Fibroblast of upper back skin (primary cell): ENCODE measurements around the gene MAP3K20.
"Not testable (repeated sequence)": the region's sequence is repeated elsewhere in the genome, so short reads cannot be mapped to it uniquely, and the experiment has no call there.

ENCODE experiments used
- DNase-seq: peaks from one replicate; pipeline ENCODE4 v3.0.0-alpha.2; 2013

Gene MAP3K20

GRCh38 chr2:173163357-173163756 lies 87.7 kb downstream of the MAP3K20 start:
- not testable (repeated sequence) for DNase-seq

DNA sequence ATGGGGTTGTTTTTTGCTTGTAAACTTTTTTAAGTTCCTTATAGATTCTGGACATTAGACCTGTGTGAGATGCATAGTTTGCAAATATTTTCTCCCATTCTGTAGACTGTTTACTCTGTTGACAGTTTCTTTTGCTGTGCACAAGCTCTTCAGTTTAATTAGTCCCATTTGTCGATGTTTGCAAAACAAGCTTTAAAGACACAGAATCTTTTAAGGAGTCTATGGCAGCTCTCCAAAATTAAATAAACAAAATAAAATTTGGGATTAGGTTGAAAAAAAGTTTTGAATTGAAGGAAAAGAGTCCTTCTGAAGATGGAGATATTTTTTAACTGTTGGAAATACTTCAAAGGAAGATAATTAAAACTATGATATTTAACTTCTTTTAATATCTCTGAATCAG lies 88.8 kb downstream of the MAP3K20 start:
- no peak for DNase-seq

- no peak for DNase-seq
Measured at GRCh38 chr2:173165443-173166238, 90.0 kb downstream of the MAP3K20 start.

DNA sequence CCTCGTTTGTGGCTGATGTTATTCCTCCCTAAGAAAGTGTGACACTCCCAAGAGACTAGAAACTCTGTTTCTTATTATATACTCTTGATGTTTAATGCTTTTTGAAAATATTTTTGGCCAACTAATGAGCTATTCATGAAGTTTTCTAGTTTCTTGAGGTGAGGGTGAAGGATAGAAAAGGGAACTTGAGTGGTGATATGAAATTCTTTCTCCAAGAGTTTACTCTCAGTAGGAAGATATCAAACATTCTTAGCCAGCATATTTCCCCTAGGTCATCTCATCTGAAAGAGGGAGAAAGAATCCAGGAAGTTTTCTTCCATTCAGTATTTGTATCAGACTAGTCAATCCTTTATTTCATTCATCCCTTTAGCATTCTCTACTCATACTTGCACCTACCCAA lies 95.7 kb downstream of the MAP3K20 start:
- peak; percentile 38 for DNase-seq

- DNase-seq, result peak; percentile 90
Measured at GRCh38 chr2:173171924-173172643, 96.4 kb downstream of the MAP3K20 start.

DNA sequence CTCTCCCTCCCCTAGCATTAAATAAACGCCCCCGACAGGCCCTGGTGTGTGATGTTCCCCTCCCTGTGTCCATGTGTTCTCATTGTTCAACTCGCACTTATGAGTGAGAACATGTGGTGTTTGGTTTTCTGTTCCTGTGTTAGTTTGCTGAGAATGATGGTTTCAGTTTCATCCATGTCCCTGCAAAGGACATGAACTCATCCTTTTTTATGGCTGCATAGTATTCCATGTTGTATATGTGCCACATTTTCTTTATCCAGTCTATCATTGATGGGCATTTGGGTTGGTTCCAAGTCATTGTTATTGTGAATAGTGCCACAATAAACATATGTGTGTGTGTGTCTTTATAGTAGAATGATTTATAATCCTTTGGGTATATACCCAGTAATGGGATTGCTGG lies 98.7 kb downstream of the MAP3K20 start:
- DNase-seq, result not testable (repeated sequence)

DNA sequence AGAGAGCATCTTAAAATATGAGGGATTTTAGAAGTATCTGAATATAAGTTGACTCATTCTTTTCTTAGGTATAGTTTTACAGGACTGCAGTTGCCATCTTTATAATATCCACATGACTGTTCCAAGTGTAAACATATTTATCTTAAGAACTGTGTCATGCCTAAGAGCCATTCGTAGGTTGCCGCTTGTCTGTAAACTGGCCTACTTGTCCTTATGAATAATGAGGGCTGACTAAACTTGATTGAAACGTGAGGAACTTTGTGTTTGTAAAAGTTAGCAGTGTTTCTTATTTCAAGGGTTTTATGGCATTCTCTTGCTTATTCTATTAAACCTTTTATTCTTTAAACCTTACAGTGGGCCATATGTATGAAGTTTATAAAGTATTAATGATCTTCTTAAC lies 99.6 kb downstream of the MAP3K20 start:
- no peak for DNase-seq

GRCh38 chr2:173181982-173182381 lies 106.3 kb downstream of the MAP3K20 start:
- no peak for DNase-seq

- peak; percentile 99 for DNase-seq
Measured at GRCh38 chr2:173184031-173185004, 108.7 kb downstream of the MAP3K20 start.

DNA sequence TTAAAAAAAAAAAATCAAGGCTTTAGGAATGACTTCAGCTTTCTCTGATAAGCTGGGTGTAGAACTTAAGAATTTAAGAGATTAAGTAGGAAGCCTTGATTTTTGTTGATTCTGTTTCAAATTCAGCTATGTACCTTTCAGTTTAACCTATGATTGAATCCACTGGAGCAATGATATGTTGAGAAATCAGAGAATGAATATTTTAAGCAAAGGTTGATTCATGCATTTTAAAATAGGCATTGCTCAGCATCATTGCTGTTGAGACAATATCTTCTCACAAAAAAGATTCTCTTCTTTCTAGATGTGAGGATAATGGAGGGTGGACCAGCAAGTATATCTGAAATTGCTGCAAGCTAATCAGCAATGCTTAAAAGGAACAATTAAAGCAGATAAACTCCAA lies 109.8 kb downstream of the MAP3K20 start:
- DNase-seq, result no peak

- DNase-seq, result peak; percentile 67
Measured at GRCh38 chr2:173187941-173188788, 112.5 kb downstream of the MAP3K20 start.

DNA sequence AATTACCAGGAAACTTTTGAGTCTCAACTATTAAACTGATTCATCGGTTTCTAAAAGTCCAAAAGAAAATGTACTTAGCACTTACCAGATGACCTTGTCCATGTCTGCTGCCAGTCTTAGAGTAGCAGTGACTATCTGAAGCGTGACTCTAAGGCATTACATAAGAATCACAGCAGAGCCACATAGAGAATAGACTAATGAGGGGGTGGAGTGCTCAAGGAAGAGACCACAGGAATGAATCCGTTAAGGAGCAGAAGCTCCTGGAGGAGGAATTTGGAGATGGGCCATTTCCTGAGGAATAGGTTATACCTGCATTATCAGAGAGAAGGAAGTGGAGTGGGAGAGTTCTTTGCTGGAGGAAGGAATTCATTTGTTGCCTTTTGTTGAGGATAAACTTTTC lies 116.0 kb downstream of the MAP3K20 start:
- DNase-seq, result peak; percentile 65

DNA sequence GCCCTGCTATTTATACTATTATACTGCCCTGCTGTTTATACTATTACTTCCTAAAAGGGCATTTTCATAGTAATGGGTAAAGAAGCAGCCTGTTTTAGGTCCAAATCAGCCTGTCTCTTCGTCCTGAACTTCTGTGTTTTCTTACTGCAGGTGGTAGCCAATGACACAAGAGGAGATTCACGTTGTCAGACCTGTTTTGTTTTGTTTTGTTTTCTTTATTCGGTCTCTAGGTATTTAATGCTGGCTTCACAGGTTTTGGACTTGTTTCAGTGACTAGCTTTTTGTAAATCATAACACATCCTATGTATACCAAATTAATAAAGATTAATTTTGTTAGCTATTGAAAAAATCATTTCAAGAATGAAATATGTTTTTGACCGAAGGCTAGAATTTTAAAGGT lies 116.4 kb downstream of the MAP3K20 start:
- no peak for DNase-seq

GRCh38 chr2:173193925-173194324 lies 118.3 kb downstream of the MAP3K20 start:
- DNase-seq, result peak; percentile 78

DNA sequence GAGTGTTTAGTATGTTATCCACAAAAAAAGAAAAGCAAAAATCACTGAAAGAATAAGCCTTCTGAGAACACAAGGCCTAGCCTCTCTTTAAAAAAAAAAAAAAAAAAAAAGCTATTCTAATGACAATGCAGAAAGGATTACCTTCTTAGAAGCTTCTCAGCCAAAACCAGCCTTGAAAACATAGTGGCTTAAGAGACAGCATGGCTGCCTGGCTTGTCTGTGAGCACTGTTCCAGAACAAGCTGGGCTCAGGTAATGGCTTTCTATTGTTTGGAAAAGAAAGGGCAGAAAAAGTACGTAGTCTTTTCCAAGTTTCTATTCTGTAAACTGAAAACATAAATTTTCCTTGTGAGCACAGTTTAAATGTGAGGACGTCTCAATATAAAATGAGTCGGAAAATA lies 119.5 kb downstream of the MAP3K20 start:
- DNase-seq, result no peak

DNA sequence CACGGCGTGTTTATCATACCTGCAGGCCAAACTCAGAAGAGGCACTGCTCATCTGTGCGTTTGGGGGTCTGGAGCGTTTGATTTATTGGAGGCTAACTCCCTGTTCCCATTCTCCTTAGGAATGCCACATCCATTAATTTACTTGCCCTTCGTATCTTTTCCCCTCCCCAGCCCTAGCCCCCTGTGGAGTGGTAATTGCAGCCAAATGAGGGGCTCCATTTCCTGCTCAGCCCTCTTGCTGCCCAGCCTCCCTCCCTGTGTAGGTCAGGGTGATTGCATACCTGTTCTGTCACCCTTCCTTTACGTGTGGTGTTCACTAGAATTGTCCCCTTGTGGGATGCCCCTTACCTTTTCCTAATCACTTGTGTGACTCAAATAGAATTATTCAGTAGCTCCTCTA lies 120.4 kb downstream of the MAP3K20 start:
- no peak for DNase-seq

DNA sequence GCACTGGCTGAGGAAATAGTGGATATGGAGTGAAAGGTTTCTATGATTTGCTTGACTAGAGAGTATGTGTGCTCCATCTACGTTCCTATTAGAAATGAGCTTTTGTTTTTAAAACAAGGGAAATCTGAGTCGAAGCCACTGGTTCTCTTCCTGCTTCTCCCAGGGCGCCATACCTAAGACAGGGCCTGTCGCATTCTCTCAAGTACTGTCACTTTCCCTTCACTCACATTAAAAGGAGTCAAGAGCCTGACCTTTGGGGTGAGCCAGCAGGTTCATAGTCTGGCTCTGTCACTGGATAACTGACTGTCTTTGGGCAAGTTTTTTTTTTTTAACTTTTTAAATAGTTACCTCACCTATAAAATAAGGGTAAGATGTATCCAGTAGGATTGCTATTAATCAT lies 121.0 kb downstream of the MAP3K20 start:
- no peak for DNase-seq

- DNase-seq, result no peak
Measured at GRCh38 chr2:173198327-173198726, 122.7 kb downstream of the MAP3K20 start.

DNA sequence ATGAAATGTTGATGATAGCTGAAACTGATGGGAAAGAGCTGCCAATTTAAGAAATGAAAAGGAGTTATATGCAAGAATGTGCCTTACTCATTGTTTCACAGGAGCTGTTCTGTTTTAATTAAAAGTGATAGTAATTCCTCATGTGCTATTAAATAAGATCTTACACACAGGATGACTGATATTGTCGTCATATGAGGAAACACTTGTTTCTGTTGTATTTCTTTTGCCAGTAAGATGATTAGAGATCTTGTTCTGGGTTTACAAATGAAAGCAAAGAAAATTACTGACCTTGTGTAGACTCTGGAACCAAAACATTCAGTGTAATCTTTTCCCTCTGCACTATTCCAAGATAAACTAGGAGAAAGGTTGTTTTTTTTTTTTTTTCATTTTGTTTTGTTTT lies 123.6 kb downstream of the MAP3K20 start:
- DNase-seq, result no peak

DNA sequence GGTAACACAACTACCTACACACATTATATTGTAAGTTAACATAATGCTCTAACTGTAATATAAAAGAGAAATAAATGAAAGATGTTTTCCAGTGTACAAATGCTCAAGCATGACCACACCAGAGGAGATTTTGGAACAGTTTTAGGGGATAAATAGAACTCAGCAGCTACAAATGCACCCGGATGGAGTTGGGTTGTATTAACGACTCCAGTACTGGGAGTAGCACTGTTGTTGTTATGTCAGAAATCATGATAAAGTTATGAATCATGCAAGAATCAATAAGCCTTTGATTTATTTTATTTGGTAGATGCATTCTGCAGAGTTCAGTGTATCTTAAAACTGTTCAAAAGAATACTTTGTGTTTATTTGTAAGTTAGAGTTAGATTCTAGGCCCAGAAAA lies 126.9 kb downstream of the MAP3K20 start:
- DNase-seq, result no peak

- peak; percentile 77 for DNase-seq
Measured at GRCh38 chr2:173204316-173204715, 128.7 kb downstream of the MAP3K20 start.

DNA sequence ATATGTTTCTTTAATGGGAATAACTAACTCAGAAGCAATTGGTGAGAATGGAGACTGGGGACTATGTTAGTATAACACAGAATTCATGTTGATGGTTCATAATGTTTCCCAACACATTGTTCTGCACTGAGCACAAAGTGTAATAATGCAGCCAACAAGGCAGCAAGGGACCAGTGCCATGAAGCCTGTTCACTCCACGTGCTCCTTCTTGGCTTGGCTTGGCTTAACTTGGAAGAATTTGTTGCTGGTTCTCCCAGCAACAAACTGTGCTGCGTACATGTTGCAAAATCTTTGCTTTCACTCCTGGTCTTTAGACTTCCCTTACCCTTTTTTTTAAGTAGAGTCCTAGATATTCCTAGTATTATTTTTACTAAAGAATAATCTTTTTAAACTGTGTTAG lies 129.7 kb downstream of the MAP3K20 start:
- peak; percentile 22 for DNase-seq
